ENCODE measurements around the gene TCAF2. TPM values are rescaled to one million over a fixed set of nuclear protein-coding genes. Genes with fewer than 3 reads are reported as not detected.
"Not testable (repeated sequence)": the region's sequence is repeated elsewhere in the genome, so short reads cannot be mapped to it uniquely, and the experiment has no call there.

TCAF2 gene
- total RNA-seq (ENCODE audit: low replicate concordance): 3.5 and 9.3 TPM in 2 replicates
- long read RNA-seq, partial matches to known transcripts: 0 of 4 reads
- long read RNA-seq, other reads (novel, unspliced or antisense): 2 of 4 reads

GRCh38 chr7:143620646-143621045 lies at the start of gene TCAF2:
Gene TCAF2, plus strand, starts transcription at chr7:143620974.
- not testable (repeated sequence) for DNase-seq (ENCODE audit: extremely low spot score, unreplicated experiment); H3K9me3 Mint-ChIP-seq; H3K4me3 Mint-ChIP-seq; H3K36me3 Mint-ChIP-seq; H3K4me1 Mint-ChIP-seq (ENCODE audit: unreplicated experiment); H3K27me3 Mint-ChIP-seq; H3K27ac Mint-ChIP-seq

GRCh38 chr7:143571501-143571900 lies 49.3 kb upstream of the TCAF2 start, which contains the start of gene CTAGE15:
Gene CTAGE15, plus strand, starts transcription at chr7:143571801. Its CDS starts 17 bp downstream, at chr7:143571818.
- H3K9me3 Mint-ChIP-seq; H3K36me3 Mint-ChIP-seq; H3K27me3 Mint-ChIP-seq; H3K4me3 Mint-ChIP-seq; H3K27ac Mint-ChIP-seq; DNase-seq (ENCODE audit: extremely low spot score, unreplicated experiment); H3K4me1 Mint-ChIP-seq (ENCODE audit: unreplicated experiment): not testable (repeated sequence)

- DNase-seq (ENCODE audit: extremely low spot score, unreplicated experiment); H3K4me3 Mint-ChIP-seq; H3K4me1 Mint-ChIP-seq (ENCODE audit: unreplicated experiment); H3K9me3 Mint-ChIP-seq; H3K27ac Mint-ChIP-seq; H3K36me3 Mint-ChIP-seq; H3K27me3 Mint-ChIP-seq: not testable (repeated sequence)
Observed at GRCh38 chr7:143588183-143588582, 32.6 kb upstream of the TCAF2 start.

GRCh38 chr7:143589897-143590296 lies 30.9 kb upstream of the TCAF2 start:
- not testable (repeated sequence) for DNase-seq (ENCODE audit: extremely low spot score, unreplicated experiment); H3K27ac Mint-ChIP-seq; H3K4me1 Mint-ChIP-seq (ENCODE audit: unreplicated experiment); H3K9me3 Mint-ChIP-seq; H3K27me3 Mint-ChIP-seq; H3K36me3 Mint-ChIP-seq; H3K4me3 Mint-ChIP-seq

- H3K4me3 Mint-ChIP-seq; H3K27me3 Mint-ChIP-seq; H3K36me3 Mint-ChIP-seq; H3K27ac Mint-ChIP-seq; H3K9me3 Mint-ChIP-seq; H3K4me1 Mint-ChIP-seq (ENCODE audit: unreplicated experiment): not testable (repeated sequence)
- DNase-seq (ENCODE audit: extremely low spot score, unreplicated experiment): peak; percentile 37
Observed at GRCh38 chr7:143598086-143598485, 22.7 kb upstream of the TCAF2 start.

GRCh38 chr7:143603549-143603948 lies 17.2 kb upstream of the TCAF2 start:
- DNase-seq (ENCODE audit: extremely low spot score, unreplicated experiment); H3K36me3 Mint-ChIP-seq; H3K4me1 Mint-ChIP-seq (ENCODE audit: unreplicated experiment); H3K9me3 Mint-ChIP-seq; H3K27me3 Mint-ChIP-seq; H3K27ac Mint-ChIP-seq; H3K4me3 Mint-ChIP-seq: not testable (repeated sequence)

- not testable (repeated sequence) for H3K4me3 Mint-ChIP-seq; H3K4me1 Mint-ChIP-seq (ENCODE audit: unreplicated experiment); DNase-seq (ENCODE audit: extremely low spot score, unreplicated experiment); H3K9me3 Mint-ChIP-seq; H3K27ac Mint-ChIP-seq; H3K36me3 Mint-ChIP-seq; H3K27me3 Mint-ChIP-seq
Observed at GRCh38 chr7:143606088-143606487, 14.7 kb upstream of the TCAF2 start.

GRCh38 chr7:143615545-143615944 lies 5.2 kb upstream of the TCAF2 start:
- DNase-seq (ENCODE audit: extremely low spot score, unreplicated experiment); H3K9me3 Mint-ChIP-seq; H3K27me3 Mint-ChIP-seq; H3K36me3 Mint-ChIP-seq; H3K4me3 Mint-ChIP-seq; H3K4me1 Mint-ChIP-seq (ENCODE audit: unreplicated experiment); H3K27ac Mint-ChIP-seq: not testable (repeated sequence)
- peak; percentile 47 for TF ChIP-seq CTCF (conservative IDR thresholded peaks at IDR 0.05)

- not testable (repeated sequence) for H3K9me3 Mint-ChIP-seq; H3K27ac Mint-ChIP-seq; DNase-seq (ENCODE audit: extremely low spot score, unreplicated experiment); H3K36me3 Mint-ChIP-seq; H3K27me3 Mint-ChIP-seq; H3K4me3 Mint-ChIP-seq; H3K4me1 Mint-ChIP-seq (ENCODE audit: unreplicated experiment)
Observed at GRCh38 chr7:143617204-143617603, 3.6 kb upstream of the TCAF2 start.

GRCh38 chr7:143620058-143620457 lies 716 bp upstream of the TCAF2 start:
- not testable (repeated sequence) for H3K36me3 Mint-ChIP-seq; H3K4me3 Mint-ChIP-seq; DNase-seq (ENCODE audit: extremely low spot score, unreplicated experiment)

GRCh38 chr7:143621175-143621574 lies 401 bp downstream of the TCAF2 start:
- not testable (repeated sequence) for H3K27ac Mint-ChIP-seq; H3K4me1 Mint-ChIP-seq (ENCODE audit: unreplicated experiment); H3K27me3 Mint-ChIP-seq; DNase-seq (ENCODE audit: extremely low spot score, unreplicated experiment); H3K36me3 Mint-ChIP-seq; H3K4me3 Mint-ChIP-seq; H3K9me3 Mint-ChIP-seq

More at GRCh38 chr7:143620058-143620457, 716 bp upstream of the TCAF2 start:
- H3K27me3 Mint-ChIP-seq; H3K27ac Mint-ChIP-seq; H3K4me1 Mint-ChIP-seq (ENCODE audit: unreplicated experiment); H3K9me3 Mint-ChIP-seq: not testable (repeated sequence)

GRCh38 chr7:143622130-143622529 lies 1.4 kb downstream of the TCAF2 start:
- not testable (repeated sequence) for H3K4me1 Mint-ChIP-seq (ENCODE audit: unreplicated experiment); H3K36me3 Mint-ChIP-seq; H3K27me3 Mint-ChIP-seq; H3K9me3 Mint-ChIP-seq; DNase-seq (ENCODE audit: extremely low spot score, unreplicated experiment); H3K27ac Mint-ChIP-seq; H3K4me3 Mint-ChIP-seq

GRCh38 chr7:143630653-143631052 lies 9.9 kb downstream of the TCAF2 start:
- not testable (repeated sequence) for H3K4me3 Mint-ChIP-seq; H3K27ac Mint-ChIP-seq; H3K36me3 Mint-ChIP-seq; DNase-seq (ENCODE audit: extremely low spot score, unreplicated experiment); H3K27me3 Mint-ChIP-seq; H3K9me3 Mint-ChIP-seq; H3K4me1 Mint-ChIP-seq (ENCODE audit: unreplicated experiment)

GRCh38 chr7:143632506-143632905 lies 11.7 kb downstream of the TCAF2 start:
- not testable (repeated sequence) for H3K4me1 Mint-ChIP-seq (ENCODE audit: unreplicated experiment); H3K36me3 Mint-ChIP-seq

More at GRCh38 chr7:143632506-143632905, 11.7 kb downstream of the TCAF2 start:
- not testable (repeated sequence) for H3K4me3 Mint-ChIP-seq; DNase-seq (ENCODE audit: extremely low spot score, unreplicated experiment); H3K27me3 Mint-ChIP-seq; H3K9me3 Mint-ChIP-seq; H3K27ac Mint-ChIP-seq
